Measurements from ENCODE around the gene TOR1AIP2. TPM values are rescaled to one million over a fixed set of nuclear protein-coding genes. Genes with fewer than 3 reads are reported as not detected.

The TOR1AIP2 gene
- polyA plus RNA-seq, 1 of the 3 experiments (the other 2 are of a cell fraction) = 12.7 TPM

DNA sequence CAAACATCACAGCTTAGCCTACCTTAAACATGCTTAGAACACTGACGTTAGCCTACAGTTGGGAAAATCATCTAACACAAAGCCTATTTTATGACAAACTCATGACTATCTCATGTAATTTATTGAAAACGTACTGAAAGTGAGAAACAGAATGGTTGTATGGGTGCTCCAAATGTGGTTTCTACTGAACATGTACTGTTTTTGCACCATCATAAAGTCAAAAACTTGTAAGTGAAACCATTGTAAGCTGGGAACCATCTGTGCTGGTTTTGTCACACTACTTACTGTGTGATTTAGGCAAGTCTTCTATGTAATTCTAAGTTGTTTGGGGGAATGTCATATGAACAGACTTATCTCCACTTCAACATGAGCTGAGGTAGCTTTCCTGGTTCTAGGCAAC is 55.5 kb downstream of the TOR1AIP2 start:
- ChIA-PET CTCF (interaction anchor here (1.7 to 20.9 kb wide), 3 partner anchors 8 to 114 kb away, joined by 9 to 862 read pairs (median 72); no protein-coding TSS in a partner anchor), POLR2A (no interaction called here)
- WGBS (ENCODE audit: low lambda C conversion rate) = 48% methylated on average over 2 of the region's 2 CpGs
- H3K4me1 ChIP-seq (ENCODE audit: control insufficient read depth in 1 of 2, insufficient read depth in 2 of 2, low read depth in 1 of 2, low read length in 1 of 2) = peaks cover 0 to 13% of the 10 kb centered on the region in 2 experiments; a peak in 1 of 4 replicates
- no peaks in the 10 kb centered on the region for H3K79me2 ChIP-seq (ENCODE audit: insufficient read depth)
- H3K4me2 ChIP-seq = no peak overlapping the region
- H2AFZ ChIP-seq (ENCODE audit: low read depth) = no peak overlapping the region
- no peaks in the 10 kb centered on the region for H3K9me2 ChIP-seq
- H3K4me3 ChIP-seq (ENCODE audit: low read depth in 2 of 2, low read length in 1 of 2) = no peak overlapping the region
- TF ChIP-seq NRF1 (IDR thresholded peaks at IDR 0.05; ENCODE audit: low read depth, low read length) (no peak), FOXJ3 (CRISPR knock-in tag; IDR thresholded peaks at IDR 0.05) (no peak), ELF1 (IDR thresholded peaks at IDR 0.05) (no peak), MXI1 (IDR thresholded peaks at IDR 0.05; ENCODE audit: low read depth, low read length) (no peak), YY1 (IDR thresholded peaks at IDR 0.05; ENCODE audit: low read depth) (no peak), CHD2 (IDR thresholded peaks at IDR 0.05; ENCODE audit: low read length, partially characterized antibody) (no peak), JUND (IDR thresholded peaks at IDR 0.05) (no peak), NFIC (IDR thresholded peaks at IDR 0.05; ENCODE audit: borderline replicate concordance) (no peak), RAD21 (IDR thresholded peaks at IDR 0.05; ENCODE audit: low read length) (no peak), RFX5 (IDR thresholded peaks at IDR 0.05; ENCODE audit: low read length) (no peak), FOSL2 (IDR thresholded peaks at IDR 0.05; ENCODE audit: borderline replicate concordance, low read depth) (no peak), GATA2 (CRISPR knock-in tag; IDR thresholded peaks at IDR 0.05) (no peak), RXRA (IDR thresholded peaks at IDR 0.05; ENCODE audit: borderline replicate concordance, low read depth) (no peak), TAF1 (IDR thresholded peaks at IDR 0.05; ENCODE audit: borderline replicate concordance, low read depth, low read length) (no peak)
- TF ChIP-seq, protein P1, sequence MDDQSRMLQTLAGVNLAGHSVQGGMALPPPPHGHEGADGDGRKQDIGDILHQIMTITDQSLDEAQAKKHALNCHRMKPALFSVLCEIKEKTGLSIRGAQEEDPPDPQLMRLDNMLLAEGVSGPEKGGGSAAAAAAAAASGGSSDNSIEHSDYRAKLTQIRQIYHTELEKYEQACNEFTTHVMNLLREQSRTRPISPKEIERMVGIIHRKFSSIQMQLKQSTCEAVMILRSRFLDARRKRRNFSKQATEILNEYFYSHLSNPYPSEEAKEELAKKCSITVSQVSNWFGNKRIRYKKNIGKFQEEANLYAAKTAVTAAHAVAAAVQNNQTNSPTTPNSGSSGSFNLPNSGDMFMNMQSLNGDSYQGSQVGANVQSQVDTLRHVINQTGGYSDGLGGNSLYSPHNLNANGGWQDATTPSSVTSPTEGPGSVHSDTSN (IDR thresholded peaks at IDR 0.05) = no peak
- TF ChIP-seq, protein P2, sequence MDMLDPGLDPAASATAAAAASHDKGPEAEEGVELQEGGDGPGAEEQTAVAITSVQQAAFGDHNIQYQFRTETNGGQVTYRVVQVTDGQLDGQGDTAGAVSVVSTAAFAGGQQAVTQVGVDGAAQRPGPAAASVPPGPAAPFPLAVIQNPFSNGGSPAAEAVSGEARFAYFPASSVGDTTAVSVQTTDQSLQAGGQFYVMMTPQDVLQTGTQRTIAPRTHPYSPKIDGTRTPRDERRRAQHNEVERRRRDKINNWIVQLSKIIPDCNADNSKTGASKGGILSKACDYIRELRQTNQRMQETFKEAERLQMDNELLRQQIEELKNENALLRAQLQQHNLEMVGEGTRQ (IDR thresholded peaks at IDR 0.05; ENCODE audit: borderline replicate concordance, low read depth, low read length) = no peak
- TF ChIP-seq, protein P3, sequence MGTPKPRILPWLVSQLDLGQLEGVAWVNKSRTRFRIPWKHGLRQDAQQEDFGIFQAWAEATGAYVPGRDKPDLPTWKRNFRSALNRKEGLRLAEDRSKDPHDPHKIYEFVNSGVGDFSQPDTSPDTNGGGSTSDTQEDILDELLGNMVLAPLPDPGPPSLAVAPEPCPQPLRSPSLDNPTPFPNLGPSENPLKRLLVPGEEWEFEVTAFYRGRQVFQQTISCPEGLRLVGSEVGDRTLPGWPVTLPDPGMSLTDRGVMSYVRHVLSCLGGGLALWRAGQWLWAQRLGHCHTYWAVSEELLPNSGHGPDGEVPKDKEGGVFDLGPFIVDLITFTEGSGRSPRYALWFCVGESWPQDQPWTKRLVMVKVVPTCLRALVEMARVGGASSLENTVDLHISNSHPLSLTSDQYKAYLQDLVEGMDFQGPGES (IDR thresholded peaks at IDR 0.05; ENCODE audit: low read depth, low read length) = no peak
- TF ChIP-seq, protein P4, sequence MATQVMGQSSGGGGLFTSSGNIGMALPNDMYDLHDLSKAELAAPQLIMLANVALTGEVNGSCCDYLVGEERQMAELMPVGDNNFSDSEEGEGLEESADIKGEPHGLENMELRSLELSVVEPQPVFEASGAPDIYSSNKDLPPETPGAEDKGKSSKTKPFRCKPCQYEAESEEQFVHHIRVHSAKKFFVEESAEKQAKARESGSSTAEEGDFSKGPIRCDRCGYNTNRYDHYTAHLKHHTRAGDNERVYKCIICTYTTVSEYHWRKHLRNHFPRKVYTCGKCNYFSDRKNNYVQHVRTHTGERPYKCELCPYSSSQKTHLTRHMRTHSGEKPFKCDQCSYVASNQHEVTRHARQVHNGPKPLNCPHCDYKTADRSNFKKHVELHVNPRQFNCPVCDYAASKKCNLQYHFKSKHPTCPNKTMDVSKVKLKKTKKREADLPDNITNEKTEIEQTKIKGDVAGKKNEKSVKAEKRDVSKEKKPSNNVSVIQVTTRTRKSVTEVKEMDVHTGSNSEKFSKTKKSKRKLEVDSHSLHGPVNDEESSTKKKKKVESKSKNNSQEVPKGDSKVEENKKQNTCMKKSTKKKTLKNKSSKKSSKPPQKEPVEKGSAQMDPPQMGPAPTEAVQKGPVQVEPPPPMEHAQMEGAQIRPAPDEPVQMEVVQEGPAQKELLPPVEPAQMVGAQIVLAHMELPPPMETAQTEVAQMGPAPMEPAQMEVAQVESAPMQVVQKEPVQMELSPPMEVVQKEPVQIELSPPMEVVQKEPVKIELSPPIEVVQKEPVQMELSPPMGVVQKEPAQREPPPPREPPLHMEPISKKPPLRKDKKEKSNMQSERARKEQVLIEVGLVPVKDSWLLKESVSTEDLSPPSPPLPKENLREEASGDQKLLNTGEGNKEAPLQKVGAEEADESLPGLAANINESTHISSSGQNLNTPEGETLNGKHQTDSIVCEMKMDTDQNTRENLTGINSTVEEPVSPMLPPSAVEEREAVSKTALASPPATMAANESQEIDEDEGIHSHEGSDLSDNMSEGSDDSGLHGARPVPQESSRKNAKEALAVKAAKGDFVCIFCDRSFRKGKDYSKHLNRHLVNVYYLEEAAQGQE (IDR thresholded peaks at IDR 0.05; ENCODE audit: low read depth, low read length) = no peak
- TF ChIP-seq, protein P5, sequence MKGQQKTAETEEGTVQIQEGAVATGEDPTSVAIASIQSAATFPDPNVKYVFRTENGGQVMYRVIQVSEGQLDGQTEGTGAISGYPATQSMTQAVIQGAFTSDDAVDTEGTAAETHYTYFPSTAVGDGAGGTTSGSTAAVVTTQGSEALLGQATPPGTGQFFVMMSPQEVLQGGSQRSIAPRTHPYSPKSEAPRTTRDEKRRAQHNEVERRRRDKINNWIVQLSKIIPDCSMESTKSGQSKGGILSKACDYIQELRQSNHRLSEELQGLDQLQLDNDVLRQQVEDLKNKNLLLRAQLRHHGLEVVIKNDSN (IDR thresholded peaks at IDR 0.05; ENCODE audit: borderline replicate concordance, low read depth) = no peak
- H3K36me3 ChIP-seq (replicated peaks in 1 of 2; ENCODE audit: control insufficient read depth in 1 of 2, insufficient read depth in 2 of 2, low read length in 1 of 2) = no peaks in the 10 kb centered on the region
- DNase-seq = no peak
- no peaks in the 10 kb centered on the region for H4K20me1 ChIP-seq (ENCODE audit: insufficient read depth)
- H3F3A ChIP-seq (replicated peaks; ENCODE audit: insufficient read depth) = no peaks in the 10 kb centered on the region
- no peak overlapping the region for H3K9ac ChIP-seq
- no peaks in the 10 kb centered on the region for H3K9me3 ChIP-seq
- no peak overlapping the region for H3K27ac ChIP-seq (ENCODE audit: low read depth in 2 of 2, low read length in 1 of 2)
- no peaks in the 10 kb centered on the region; the same call in 1 of the 2 replicates for H3K27me3 ChIP-seq (ENCODE audit: insufficient read depth)

All from SK-N-SH (cell line).